ENCODE data around the gene ASB1.

GRCh38 chr2:238495422-238495821, 68.7 kb downstream of the ASB1 start:
- no peak for TF ChIP-seq CTCF (CRISPR knock-in tag; IDR thresholded peaks at IDR 0.05)
- no peak for TF ChIP-seq SPEN (CRISPR knock-in tag; IDR thresholded peaks at IDR 0.05; ENCODE audit: low read depth)
- no peak for TF ChIP-seq ATF2 (CRISPR knock-in tag; IDR thresholded peaks at IDR 0.05)

All from HepG2 (cell line).